Panc1 (cell line): ENCODE measurements around the gene CLSTN2.

Experiments used
- POLR2AphosphoS5 ChIP-seq: IDR thresholded peaks from 2 replicates; pipeline ENCODE4 v1.6.1; 2012; ENCODE audit warnings: mild to moderate bottlenecking, low read depth, low read length, moderate library complexity
- TF ChIP-seq, protein P1 (sequence below): fragments of 450-650 bp; IDR thresholded peaks from 2 replicates; pipeline ENCODE4 v1.5.1; 2017; ENCODE audit warnings: mild to moderate bottlenecking
- TF ChIP-seq, protein P2 (sequence below), 2 experiments: IDR thresholded peaks; 2 replicates each; pipeline ENCODE4 v1.6.1; 2011 to 2012; ENCODE audit warnings: low read depth in 2 of 2, control low read depth in 1 of 2, low read length in 1 of 2, mild to moderate bottlenecking in 1 of 2, moderate library complexity in 1 of 2; ENCODE audit not compliant: insufficient read depth in 1 of 2

GRCh38 chr3:140091143-140091542 is 156.2 kb downstream of the CLSTN2 start:
- TF ChIP-seq, protein P1, sequence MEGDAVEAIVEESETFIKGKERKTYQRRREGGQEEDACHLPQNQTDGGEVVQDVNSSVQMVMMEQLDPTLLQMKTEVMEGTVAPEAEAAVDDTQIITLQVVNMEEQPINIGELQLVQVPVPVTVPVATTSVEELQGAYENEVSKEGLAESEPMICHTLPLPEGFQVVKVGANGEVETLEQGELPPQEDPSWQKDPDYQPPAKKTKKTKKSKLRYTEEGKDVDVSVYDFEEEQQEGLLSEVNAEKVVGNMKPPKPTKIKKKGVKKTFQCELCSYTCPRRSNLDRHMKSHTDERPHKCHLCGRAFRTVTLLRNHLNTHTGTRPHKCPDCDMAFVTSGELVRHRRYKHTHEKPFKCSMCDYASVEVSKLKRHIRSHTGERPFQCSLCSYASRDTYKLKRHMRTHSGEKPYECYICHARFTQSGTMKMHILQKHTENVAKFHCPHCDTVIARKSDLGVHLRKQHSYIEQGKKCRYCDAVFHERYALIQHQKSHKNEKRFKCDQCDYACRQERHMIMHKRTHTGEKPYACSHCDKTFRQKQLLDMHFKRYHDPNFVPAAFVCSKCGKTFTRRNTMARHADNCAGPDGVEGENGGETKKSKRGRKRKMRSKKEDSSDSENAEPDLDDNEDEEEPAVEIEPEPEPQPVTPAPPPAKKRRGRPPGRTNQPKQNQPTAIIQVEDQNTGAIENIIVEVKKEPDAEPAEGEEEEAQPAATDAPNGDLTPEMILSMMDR: no peak
- TF ChIP-seq POLR2AphosphoS5: no peak
- TF ChIP-seq, protein P2, sequence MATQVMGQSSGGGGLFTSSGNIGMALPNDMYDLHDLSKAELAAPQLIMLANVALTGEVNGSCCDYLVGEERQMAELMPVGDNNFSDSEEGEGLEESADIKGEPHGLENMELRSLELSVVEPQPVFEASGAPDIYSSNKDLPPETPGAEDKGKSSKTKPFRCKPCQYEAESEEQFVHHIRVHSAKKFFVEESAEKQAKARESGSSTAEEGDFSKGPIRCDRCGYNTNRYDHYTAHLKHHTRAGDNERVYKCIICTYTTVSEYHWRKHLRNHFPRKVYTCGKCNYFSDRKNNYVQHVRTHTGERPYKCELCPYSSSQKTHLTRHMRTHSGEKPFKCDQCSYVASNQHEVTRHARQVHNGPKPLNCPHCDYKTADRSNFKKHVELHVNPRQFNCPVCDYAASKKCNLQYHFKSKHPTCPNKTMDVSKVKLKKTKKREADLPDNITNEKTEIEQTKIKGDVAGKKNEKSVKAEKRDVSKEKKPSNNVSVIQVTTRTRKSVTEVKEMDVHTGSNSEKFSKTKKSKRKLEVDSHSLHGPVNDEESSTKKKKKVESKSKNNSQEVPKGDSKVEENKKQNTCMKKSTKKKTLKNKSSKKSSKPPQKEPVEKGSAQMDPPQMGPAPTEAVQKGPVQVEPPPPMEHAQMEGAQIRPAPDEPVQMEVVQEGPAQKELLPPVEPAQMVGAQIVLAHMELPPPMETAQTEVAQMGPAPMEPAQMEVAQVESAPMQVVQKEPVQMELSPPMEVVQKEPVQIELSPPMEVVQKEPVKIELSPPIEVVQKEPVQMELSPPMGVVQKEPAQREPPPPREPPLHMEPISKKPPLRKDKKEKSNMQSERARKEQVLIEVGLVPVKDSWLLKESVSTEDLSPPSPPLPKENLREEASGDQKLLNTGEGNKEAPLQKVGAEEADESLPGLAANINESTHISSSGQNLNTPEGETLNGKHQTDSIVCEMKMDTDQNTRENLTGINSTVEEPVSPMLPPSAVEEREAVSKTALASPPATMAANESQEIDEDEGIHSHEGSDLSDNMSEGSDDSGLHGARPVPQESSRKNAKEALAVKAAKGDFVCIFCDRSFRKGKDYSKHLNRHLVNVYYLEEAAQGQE (IDR thresholded peaks at IDR 0.05; ENCODE audit: insufficient read depth in 1 of 2, low read depth in 2 of 2, low read length in 1 of 2): no peak
